Fibroblast of gingiva (primary cell): ENCODE measurements around the gene DYNLT5.
"Not testable (repeated sequence)": the region's sequence is repeated elsewhere in the genome, so short reads cannot be mapped to it uniquely, and the experiment has no call there.

Source experiments
- DNase-seq: peaks from one replicate; pipeline ENCODE4 v3.0.0-alpha.2; 2011; ENCODE audit warnings: low read depth

The DYNLT5 gene, protein sequence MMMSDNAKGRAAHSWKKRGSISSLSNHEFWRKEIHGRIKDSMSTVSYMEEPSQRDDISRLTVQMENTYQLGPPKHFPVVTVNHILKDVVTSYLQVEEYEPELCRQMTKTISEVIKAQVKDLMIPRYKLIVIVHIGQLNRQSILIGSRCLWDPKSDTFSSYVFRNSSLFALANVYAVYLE

DNA sequence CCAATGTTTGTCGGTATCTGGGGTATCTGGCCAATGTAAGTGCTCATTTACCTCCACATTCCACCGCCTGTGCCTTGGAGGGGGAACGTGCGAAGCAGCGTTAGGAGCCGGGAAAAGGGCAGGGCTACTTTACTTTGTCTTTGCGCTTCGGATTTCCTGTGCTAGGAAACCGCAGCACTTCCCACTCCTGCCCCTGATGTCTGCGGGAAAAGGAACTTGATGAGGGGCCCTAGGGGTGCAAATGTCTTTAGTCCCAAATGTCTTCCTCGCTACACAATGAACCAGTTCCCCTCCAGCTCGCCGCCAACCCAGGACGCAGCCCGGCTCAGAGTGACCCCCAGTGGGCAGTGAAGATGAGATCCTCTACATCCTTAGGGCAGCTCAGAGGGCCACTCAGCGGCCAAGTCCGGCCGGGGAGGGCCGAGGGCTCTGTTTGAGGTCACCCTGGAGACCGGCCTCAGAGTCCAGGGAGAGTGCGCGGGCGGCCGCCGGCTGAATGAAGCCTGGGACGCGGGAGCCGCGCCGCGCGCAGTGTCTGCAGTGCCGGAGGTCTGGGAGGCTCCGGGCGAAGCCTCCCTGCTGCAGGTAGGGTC is at the start of gene DYNLT5:
Gene DYNLT5 (plus strand): TSS at position 460 of the 593 bp plus-strand sequence. CDS start 2,200 bp downstream, outside the sequence.
- peak; percentile 62 for DNase-seq

DNA sequence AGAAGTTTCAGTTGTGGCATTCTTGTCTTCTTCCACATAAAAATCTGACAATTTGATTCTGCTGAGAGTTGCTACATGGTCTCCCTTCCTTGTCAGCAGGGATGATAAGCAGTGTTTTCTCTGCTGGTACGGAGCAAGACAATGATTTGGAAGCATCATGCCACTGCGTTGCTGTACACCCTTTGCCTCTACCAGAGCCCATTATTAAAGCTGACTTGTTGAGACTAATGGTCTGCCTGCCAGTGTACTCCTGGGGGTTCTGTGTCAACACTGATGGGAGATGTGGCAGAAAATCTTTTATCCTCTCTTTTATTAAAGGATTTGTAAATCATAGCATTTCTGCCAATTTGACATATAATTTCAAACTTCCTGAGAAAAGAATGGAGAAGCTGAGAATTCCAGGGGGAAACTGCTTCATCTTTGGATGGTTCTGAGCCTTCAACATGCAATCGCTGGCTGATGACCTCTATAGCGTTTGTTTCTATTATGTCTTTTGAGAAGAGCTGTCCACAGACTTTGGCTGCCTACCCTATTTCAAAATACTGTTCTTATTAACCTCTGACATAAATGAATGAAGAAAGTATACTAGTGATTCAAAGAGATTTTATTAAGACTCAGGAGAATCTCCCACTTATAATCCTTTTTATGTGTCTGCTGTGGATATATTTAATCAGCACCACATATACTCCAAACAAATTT is 47.9 kb upstream of the DYNLT5 start:
- DNase-seq, result peak; percentile 72

DNA sequence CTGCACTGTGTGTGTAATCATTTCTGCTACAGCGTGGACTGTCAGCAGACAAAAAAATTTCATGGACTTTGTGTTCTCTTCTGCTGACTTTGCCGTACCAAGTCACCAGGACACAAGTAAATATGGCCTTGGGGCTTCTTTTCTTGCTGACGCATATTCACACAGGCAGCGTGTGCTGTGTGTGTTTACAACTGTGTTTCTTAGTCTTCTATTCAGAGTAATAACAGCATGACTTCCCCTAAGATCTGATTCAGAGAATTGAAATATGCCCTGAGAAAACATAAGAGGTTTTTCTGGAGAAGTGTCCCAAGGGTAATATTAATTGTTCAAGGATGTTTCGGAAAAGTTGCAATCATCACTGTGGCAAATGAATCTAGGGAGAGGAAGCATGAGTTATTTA is 47.1 kb upstream of the DYNLT5 start:
- peak; percentile 91 for DNase-seq

DNA sequence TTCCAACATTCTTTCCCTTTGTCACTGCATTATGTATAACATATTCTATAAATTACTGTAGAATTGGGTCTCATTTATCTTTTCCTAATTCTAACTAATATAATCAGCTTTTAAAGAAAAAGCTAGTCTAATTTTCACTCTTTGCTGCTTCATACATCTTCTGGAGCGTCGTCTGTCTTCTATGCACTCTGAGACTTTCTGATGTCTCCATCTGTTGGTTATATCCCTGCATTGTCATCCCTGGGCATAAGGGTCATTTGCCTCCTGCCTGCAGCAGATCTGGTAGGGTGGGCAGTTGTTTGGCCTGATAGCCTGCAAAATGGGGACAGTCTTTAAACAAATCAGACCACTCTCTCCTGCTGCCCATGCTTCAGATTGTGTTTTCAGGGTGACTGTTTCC is 40.8 kb upstream of the DYNLT5 start:
- peak; percentile 21 for DNase-seq

DNA sequence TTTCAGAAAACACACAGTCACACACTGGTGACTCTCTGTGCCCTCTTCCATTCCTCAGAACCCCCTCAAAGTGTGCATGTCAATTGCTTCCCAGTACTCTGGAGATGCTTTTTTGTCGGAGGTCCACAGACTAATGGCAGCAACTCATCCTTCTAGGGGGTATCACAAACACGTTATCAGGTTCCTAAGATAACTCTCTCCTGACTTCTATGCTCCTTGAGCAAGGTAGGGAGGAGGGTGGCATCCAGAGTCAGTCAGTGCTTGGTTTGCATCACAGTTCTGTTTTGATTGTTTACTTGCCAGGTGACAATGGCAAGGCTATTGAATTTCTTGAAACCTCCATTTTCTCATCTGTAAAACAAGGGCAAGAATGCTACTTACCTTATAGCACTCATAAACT is 39.4 kb upstream of the DYNLT5 start:
- no peak for DNase-seq

DNA sequence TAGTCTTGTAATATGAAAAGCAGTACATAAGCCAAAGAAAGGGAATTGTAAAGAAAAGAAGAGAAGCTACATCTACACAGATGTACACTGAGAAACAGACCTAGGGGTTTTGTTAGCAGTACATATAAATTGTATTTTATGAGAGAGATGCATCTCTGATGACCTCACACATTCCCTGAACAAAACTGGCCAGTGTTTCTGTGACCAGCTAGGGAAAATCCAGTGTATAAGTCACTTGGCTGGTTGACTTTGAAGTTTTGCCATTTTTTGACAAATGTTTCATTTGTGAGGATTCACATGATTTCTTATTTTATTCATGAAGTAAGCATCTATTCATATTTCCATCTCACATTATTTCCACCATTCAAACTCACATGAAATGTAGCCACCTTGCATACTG is 28.3 kb upstream of the DYNLT5 start:
- no peak for DNase-seq

DNA sequence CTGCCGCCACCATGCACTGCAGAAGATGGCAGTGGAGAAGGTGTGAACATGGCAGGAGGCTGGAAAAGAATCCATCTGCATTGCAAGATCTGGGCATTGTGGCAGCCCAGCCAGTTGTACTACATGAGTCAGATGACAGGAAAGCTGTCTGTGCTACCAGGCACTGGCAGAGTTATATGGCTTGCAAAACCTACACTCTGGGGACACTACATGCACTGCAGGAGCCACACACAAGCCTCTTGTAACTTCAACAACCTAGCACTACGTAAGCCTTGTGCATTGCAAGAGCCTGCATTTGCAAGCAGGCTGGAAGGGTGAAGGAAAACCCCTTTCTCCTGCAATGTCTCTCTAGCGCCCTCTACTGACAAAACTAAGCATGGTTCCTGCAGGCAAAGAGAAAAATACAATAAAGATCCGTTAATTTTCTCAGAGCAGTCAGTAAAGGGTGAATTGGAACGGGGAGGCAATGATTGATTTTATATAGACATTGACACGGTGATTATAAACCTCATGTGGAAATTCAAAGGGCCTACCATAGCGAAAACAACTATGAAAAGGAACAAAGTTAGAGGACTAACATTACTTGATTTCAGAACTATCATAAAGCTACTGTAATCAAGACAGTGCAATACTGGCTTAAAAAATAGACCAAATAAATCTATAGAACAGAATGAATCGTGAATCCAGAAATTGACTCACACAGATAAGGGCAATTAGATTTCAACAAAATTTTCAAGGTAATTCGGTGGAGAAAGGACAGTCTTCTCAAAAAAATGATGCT is 26.2 kb upstream of the DYNLT5 start:
- DNase-seq, result peak; percentile 99

DNA sequence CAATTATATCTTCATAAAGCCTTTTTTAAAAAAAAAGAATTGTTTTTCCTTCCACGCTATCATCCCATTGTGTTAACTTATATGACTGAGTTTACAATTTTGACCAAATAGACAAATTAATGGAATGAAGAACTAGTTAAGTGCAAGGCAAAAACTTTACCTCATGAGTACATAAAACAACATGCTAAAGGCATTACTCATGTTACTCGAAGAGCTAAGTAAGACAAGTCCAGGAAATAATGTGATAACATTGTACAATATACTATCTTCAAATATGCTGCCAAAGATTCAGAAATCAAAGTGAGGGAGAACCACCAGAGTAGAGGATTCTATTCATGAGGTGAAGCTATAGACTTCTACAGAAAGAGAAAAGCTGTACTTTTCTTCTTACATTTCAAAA is 24.2 kb upstream of the DYNLT5 start:
- DNase-seq, result no peak

DNA sequence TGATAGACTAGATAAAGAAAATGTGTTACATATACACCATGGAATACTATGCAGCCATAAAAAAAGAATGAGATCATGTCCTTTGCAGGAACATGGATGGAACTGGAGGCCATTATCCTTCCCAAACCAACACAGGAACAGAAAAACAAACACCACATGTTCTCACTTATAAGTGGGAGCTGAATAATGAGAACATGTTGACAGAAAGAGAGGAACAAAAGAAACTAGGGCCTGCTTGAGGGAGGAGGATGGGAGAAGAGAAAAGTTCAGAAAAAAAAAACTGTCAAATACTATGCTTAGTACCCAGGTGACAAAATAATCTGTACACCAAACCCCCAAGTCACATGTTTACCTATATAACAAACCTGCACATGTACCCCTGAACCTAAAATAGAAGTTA is 23.5 kb upstream of the DYNLT5 start:
- not testable (repeated sequence) for DNase-seq

DNA sequence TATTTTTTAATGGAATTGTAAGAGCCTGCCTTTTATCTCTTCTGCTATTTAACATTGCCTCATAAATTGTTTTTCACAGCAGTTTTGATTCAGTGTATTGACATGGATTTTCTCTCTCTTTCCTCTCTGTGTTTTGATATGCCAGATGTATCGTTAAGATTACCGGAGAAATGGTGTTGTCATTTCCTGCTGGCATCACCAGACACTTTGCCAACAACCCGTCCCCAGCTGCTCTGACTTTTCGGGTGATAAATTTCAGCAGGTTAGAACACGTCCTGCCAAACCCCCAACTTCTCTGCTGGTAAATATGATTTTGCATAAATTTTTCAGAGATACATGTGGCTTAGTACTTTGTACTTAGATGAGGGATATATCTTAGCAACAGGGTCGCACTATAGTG is 23.1 kb upstream of the DYNLT5 start:
- no peak for DNase-seq

DNA sequence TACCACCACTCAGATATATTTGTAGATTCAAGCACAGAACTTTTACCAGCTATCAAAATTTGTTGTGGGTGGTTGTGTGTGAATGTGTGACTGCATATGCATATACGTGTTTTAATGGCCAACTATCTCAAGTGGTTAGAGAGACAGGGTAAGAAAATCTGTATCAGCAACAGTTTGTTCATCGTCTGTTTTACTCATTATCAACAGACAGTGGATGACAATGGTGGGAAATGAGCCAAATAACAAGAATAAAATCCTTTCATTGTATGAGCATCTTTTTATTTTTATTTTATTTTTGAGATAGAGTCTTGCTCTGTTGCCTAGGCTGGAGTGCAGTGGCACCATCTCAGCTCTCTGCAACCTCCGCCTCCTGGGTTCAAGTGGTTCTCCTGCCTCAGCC is 22.7 kb upstream of the DYNLT5 start:
- no peak for DNase-seq

DNA sequence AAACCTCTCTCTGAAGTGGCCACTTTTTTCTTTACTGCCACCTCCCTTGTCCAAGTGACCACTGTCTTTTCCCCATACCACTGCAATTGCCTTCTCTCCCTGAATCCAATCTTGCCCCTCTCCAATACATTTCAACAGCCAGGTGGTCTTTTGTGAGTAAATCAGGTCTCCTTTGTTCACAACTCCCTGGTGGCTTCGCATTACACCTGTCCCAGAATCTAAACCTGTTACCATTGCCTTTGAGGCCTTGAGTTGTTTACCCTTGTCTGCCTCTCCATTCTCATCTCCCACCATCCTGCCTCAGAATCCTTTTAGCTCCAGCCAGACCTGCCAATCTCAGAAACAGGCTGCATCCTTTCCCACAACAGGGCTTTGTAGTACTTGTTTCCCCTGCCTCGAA is 21.8 kb upstream of the DYNLT5 start:
- DNase-seq, result no peak

DNA sequence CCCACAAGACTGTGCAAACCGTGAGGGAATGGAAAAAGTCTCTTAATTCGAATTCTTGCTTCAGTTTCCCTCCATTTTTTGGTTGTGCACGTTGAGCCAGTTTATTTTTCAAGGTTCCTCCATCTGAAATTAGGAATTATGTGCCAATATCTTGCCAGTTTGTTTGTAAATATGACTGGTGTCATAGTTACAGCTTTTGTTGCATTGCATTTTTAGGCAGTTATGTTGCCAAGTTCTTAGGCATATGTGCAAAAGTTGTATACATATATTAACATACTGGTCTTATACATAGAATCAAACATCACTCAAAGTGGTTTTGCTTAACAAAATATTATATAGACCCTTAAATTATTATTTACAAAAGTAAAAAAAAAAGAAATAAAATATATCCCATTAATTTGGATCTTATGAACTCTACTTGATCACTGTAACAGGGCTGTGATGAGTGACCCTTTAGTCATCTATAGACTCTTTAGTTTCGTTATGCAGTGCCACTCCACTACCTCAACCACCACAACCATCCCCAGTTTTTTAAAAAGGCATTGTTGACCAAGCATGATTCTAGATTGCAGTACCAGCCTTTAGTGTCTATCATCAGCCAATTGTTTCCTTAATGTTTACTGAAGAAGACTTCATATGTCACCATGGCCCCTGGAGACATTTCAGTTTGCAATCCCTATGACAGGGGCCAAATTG is 20.9 kb upstream of the DYNLT5 start:
- no peak for DNase-seq

DNA sequence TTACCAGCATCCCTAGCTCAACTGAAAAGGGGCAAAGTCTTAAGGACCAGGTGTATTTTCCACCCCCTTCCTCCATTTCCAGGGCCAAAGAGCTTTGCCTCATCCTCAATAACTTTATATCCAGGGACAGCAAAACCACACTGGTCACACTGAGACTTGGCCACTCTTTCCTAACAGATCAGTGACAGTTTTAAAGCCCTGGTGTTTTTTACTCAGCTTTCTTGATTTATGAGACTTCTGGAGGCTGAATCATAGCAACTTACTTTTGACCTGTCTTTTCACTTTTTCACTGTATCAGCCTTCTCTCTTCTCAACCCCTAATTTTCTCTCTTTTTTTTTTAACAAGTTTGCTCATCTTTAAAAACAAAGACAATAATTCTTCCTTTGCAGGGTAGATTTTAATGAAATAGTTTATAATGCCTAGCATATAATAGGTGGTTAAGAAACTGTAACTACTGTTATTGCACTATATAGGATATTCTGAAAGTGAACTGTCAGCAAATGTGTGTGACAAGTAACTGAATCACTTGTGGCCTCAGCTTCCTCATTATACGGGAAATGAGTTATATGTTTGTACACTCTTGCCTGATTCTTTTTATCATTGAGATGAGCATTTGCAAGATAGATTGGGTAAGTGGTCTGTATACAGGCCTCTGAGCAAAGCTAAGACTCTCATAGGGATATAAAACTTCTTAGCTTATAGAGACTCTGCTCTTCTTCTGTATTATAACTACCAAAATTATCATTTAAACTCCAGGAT is 19.7 kb upstream of the DYNLT5 start:
- no peak for DNase-seq

DNA sequence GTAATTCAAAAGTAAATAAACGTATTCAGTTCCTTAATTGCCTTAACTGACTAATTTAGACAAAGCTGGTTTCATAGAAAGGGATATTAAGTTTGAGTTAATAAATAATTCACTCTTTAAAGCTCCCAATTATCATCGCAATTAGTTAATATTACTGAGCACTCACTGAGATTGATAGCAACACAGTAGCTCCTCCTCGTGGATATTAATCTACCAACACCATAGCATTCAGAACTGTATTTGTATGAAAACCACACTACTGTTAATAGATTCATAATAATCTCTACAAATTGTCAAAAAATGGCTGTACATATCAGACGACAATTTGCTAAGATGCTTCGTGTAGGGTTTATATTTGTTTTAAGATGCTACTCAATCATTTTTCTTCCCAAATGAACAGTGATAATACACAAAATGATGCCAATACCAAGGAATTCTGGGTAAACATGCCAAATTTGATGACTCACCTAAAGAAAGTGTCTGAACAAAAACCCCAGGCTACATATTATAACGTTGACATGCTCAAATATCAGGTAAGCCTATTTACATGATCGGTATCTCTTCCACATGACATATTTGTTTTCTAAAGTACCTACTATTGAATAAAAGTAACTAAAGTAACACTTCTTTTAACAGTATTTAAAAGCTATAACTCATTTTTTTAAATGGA is 18.8 kb upstream of the DYNLT5 start:
- no peak for DNase-seq

DNA sequence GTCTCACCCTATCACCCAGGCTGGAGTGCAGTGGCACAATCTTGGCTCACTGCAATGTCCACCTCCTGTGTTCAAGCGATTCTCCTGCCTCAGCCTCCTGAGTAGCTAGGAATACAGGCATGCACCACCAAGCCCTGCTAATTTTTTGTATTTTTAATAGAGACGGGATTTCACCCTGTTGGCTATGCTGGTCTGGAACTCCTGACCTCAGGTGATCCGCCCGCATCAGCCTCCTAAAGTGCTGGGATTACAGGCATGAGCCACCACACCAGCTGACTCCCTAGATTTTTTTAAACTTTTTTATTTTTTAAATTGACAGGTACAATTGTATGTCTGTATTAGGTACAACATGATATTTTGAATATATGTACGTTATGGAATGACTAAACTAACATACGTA is 17.7 kb upstream of the DYNLT5 start:
- not testable (repeated sequence) for DNase-seq

DNA sequence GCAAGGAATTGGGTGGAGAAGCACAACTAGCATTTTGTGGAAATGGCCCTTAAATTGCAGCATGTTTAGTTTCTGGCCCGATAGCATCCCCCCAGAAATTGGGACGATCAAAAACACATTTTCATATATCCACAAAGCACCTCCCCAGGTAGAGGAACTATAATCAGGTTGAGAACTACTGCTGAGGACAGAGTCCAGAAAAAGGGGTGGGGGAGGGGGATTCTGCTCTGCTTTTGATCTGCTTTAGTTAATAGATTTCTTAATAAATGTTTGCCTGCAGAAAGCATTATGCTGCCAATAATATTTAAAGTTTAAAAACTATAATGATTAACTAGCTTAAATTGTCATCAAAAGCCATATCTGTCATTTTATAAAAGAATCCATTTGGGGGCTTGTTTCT is 14.4 kb upstream of the DYNLT5 start:
- no peak for DNase-seq

DNA sequence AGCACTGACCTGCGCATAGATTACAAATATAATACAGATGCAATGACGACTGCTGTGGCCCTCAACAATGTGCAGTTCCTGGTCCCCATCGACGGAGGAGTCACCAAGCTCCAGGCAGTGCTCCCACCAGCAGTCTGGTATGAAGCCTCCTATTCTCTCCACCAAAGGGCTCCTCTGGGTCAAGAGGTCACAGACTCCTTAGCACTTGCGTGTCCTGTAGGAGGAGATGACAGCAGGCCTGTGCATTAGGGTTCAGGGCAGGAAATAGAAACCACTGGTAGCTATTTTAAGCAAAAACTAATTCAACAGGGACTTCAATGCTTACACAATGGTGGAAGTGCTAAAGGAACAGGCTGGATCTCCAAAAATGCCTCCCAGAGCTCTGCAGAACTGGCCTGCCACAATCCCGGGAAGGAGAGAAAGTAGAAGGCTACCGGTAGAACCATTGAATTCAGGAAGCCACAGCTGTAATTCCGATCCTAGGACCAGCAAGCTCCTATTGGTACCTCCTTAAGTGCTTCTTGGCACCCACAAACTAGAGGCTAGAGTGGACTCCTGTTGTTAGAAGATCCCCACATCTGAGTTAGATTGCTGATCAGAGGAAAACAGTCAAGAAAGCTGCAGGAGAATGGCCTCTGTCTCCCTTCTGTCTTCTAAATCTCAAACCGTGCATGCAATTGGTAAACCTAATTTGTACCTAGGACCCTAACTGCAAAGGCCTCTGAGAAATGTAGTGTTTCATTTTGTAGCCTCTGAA is 12.7 kb upstream of the DYNLT5 start:
- DNase-seq, result no peak

DNA sequence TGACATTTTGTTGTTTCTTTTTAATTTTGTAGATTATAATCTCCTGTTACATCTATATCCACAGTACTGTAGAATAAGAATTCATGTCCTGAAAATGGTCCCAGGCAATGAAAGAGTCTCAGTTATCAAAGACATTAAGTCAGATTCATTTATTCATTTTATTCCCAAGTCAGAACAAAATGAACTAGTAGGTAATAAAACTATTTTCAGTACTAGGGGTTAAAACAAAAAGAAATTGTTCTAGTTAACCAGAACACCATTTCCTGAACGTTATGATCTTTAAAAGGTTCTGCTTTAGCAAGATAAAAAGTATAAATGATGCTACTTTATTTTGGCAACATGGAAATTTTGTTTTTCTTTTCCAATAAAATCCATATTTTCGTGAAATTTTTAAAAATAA is 6.8 kb upstream of the DYNLT5 start:
- DNase-seq, result no peak

DNA sequence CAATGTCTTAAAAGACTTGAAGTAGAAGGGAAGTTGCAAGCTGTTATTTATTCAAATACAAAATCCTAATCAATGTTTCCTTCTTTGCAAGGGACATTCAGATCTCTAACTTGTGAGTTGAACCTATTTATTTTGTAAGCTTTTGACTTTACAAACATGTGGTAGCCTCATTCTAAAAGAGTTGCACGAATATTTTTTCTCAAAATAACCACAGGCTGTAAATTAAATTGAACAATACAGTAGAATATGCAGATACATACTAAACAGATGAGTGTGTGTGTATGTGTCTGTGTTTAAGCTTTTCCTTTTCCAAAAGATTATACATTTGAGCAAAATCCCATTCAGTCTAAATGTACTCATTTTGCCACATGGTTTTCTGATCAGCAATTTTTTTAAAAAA is 4.8 kb upstream of the DYNLT5 start:
- DNase-seq, result peak; percentile 48
